Measurements from ENCODE around the gene MBP. TPM values are rescaled to one million over a fixed set of nuclear protein-coding genes. Genes with fewer than 3 reads are reported as not detected.

The MBP gene
- 10 to 100 TPM; 35.9 to 36.6 TPM for total RNA-seq

GRCh38 chr18:77132369-77133050, at the start of gene MBP:
Gene MBP, minus strand, starts transcription at chr18:77132783. Its CDS starts 27,522 bp downstream, at chr18:77105261.
- intact Hi-C loops (cut with micrococcal nuclease) = loop anchor here (1.0 to 5.0 kb wide), 5 partner anchors 8 to 310 kb away; partner anchors contain the start of gene ZNF236
- CTCF ChIA-PET = interaction anchor here (0.7 to 2.5 kb wide), 8 partner anchors 8 to 132 kb away, joined by 3 to 13 read pairs (median 4); no protein-coding TSS in a partner anchor
- peak; percentile 78 for DNase-seq
- H3K27me3 Mint-ChIP-seq (ENCODE audit: low read depth) = no peaks in the 10 kb centered on the region
- peak within 1 kb of the TSS; percentile 90 for H3K4me3 Mint-ChIP-seq
- no peaks in the 10 kb centered on the region for H3K9me3 Mint-ChIP-seq
- peaks cover 53% of the 10 kb centered on the region for H3K4me1 Mint-ChIP-seq (ENCODE audit: low read depth)
- H3K27ac Mint-ChIP-seq = peak within 1 kb of the TSS; percentile 93
- peaks cover 18% of the 10 kb centered on the region for H3K36me3 Mint-ChIP-seq (ENCODE audit: low read depth)

GRCh38 chr18:77181950-77182707, 49.5 kb upstream of the MBP start:
- no peaks in the 10 kb centered on the region for H3K36me3 Mint-ChIP-seq (ENCODE audit: low read depth)
- CTCF ChIA-PET = no interaction called here
- H3K4me3 Mint-ChIP-seq = no peak overlapping the region
- no peaks in the 10 kb centered on the region for H3K9me3 Mint-ChIP-seq
- intact Hi-C loops (cut with micrococcal nuclease) = no loop called here
- H3K27ac Mint-ChIP-seq = no peak overlapping the region
- no peak for DNase-seq
- H3K27me3 Mint-ChIP-seq (ENCODE audit: low read depth) = no peaks in the 10 kb centered on the region
- H3K4me1 Mint-ChIP-seq (ENCODE audit: low read depth) = no peaks in the 10 kb centered on the region

- Mint-ChIP-seq H3K9me3 (no peaks in the 10 kb centered on the region), H3K4me3 (no peak overlapping the region), H3K36me3 (ENCODE audit: low read depth) (no peaks in the 10 kb centered on the region), H3K27ac (no peak overlapping the region), H3K27me3 (ENCODE audit: low read depth) (no peaks in the 10 kb centered on the region), H3K4me1 (ENCODE audit: low read depth) (no peaks in the 10 kb centered on the region)
- CTCF ChIA-PET = no interaction called here
- intact Hi-C loops (cut with micrococcal nuclease) = no loop called here
- no peak for DNase-seq
These were observed 46.0 kb upstream of the MBP start for GRCh38 chr18:77178559-77178958.

DNA sequence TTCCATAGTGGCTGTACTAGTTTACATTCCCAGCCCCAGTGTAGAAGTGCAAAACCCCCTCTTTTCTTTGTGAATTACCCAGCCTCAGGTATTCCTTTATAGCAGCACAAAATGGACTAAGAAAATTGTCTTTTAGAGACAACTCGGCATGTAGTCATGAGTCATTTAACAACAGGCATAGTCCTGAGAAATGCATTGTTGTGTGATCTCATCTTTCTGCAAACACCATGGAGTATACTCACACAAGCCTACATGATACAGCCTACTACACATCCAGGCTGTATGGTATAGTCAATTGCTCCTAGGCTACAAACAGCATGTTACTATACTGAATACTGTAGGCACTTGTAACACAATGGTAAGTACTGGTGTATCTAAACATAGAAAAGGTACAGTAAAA, 44.4 kb upstream of the MBP start:
- Mint-ChIP-seq H3K4me3 (no peak overlapping the region), H3K36me3 (ENCODE audit: low read depth) (no peaks in the 10 kb centered on the region), H3K4me1 (ENCODE audit: low read depth) (no peaks in the 10 kb centered on the region), H3K9me3 (no peaks in the 10 kb centered on the region), H3K27ac (no peak overlapping the region), H3K27me3 (ENCODE audit: low read depth) (no peaks in the 10 kb centered on the region)
- intact Hi-C loops (cut with micrococcal nuclease) = no loop called here
- CTCF ChIA-PET = interaction anchor here (1.0 kb wide), 1 partner anchor 177 kb away, joined by 3 read pairs; no protein-coding TSS in a partner anchor
- DNase-seq = no peak

GRCh38 chr18:77173275-77174030, 40.9 kb upstream of the MBP start:
- Mint-ChIP-seq H3K27ac (no peak overlapping the region), H3K4me1 (ENCODE audit: low read depth) (no peaks in the 10 kb centered on the region), H3K9me3 (no peaks in the 10 kb centered on the region), H3K36me3 (ENCODE audit: low read depth) (no peaks in the 10 kb centered on the region), H3K4me3 (no peak overlapping the region), H3K27me3 (ENCODE audit: low read depth) (no peaks in the 10 kb centered on the region)
- DNase-seq = no peak
- CTCF ChIA-PET = no interaction called here
- intact Hi-C loops (cut with micrococcal nuclease) = no loop called here

GRCh38 chr18:77170890-77171410, 38.4 kb upstream of the MBP start:
- Mint-ChIP-seq H3K9me3 (no peaks in the 10 kb centered on the region), H3K27me3 (ENCODE audit: low read depth) (no peaks in the 10 kb centered on the region), H3K27ac (no peak overlapping the region), H3K4me1 (ENCODE audit: low read depth) (no peaks in the 10 kb centered on the region), H3K4me3 (no peak overlapping the region), H3K36me3 (ENCODE audit: low read depth) (no peaks in the 10 kb centered on the region)
- DNase-seq = no peak
- intact Hi-C loops (cut with micrococcal nuclease) = no loop called here
- CTCF ChIA-PET = interaction anchor here (0.6 kb wide), 1 partner anchor 21 kb away, joined by 3 read pairs; no protein-coding TSS in a partner anchor

DNA sequence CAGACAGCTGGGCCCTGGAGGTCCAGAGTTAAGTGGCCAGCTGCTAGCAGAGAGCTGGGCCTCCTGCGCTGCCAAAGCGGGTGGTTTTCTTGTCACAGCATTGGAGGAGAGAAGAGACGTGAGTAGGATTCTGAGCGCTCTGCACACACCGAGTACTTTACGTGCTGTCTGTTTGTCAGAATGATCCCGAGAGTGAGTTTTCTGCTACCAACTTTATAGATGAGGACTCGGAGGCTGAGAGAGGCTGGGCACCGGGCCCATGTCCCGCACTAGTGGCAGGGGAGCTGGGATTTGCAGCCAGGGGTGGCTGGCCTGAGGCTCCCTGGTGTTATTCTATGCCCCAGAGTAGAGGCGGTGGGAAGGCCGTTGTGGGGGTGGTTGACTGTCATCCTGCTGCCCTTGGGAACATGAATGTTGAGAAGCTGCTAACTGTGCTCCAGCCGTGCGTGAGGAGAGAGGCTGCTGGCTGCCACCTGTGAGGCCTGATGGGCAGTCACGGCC, 36.3 kb upstream of the MBP start:
- CTCF ChIA-PET = no interaction called here
- H3K4me3 Mint-ChIP-seq = no peak overlapping the region

GRCh38 chr18:77167251-77167650, 34.7 kb upstream of the MBP start:
- Mint-ChIP-seq H3K9me3 (no peaks in the 10 kb centered on the region), H3K4me3 (no peak overlapping the region), H3K27ac (no peak overlapping the region), H3K27me3 (ENCODE audit: low read depth) (no peaks in the 10 kb centered on the region), H3K36me3 (ENCODE audit: low read depth) (no peaks in the 10 kb centered on the region), H3K4me1 (ENCODE audit: low read depth) (no peaks in the 10 kb centered on the region)
- CTCF ChIA-PET = no interaction called here
- no peak for DNase-seq
- intact Hi-C loops (cut with micrococcal nuclease) = no loop called here

More for the DNA sequence above, 36.3 kb upstream of the MBP start:
- no peak overlapping the region for H3K27ac Mint-ChIP-seq
- H3K36me3 Mint-ChIP-seq (ENCODE audit: low read depth) = no peaks in the 10 kb centered on the region
- no peaks in the 10 kb centered on the region for H3K9me3 Mint-ChIP-seq
- no peak for DNase-seq
- no peaks in the 10 kb centered on the region for H3K27me3 Mint-ChIP-seq (ENCODE audit: low read depth)
- intact Hi-C loops (cut with micrococcal nuclease) = no loop called here
- no peaks in the 10 kb centered on the region for H3K4me1 Mint-ChIP-seq (ENCODE audit: low read depth)

DNA sequence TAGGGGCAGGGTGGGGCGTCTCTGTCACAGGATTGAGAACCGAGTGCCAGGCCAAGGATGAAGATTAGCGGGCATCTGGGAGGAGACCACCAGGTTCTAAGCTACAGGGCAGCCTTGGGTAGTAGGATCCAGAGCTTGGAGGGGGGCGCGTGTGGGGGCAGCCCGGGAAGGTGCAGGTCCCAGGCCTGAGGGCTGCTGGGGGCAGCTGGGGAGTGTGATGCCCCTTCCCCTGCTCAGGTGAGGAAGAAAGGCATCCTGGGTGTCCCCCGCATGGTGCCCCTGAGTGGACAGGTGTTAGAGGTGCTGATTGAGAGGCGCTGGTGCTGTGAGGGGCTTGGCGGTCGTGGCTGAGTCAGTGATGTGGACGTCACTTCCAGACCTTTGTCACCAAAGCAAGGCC, 33.9 kb upstream of the MBP start:
- no peaks in the 10 kb centered on the region for H3K27me3 Mint-ChIP-seq (ENCODE audit: low read depth)
- DNase-seq = no peak
- no peak overlapping the region for H3K27ac Mint-ChIP-seq
- no peaks in the 10 kb centered on the region for H3K9me3 Mint-ChIP-seq
- CTCF ChIA-PET = no interaction called here
- no peaks in the 10 kb centered on the region for H3K36me3 Mint-ChIP-seq (ENCODE audit: low read depth)
- intact Hi-C loops (cut with micrococcal nuclease) = no loop called here
- H3K4me3 Mint-ChIP-seq = no peak overlapping the region
- no peaks in the 10 kb centered on the region for H3K4me1 Mint-ChIP-seq (ENCODE audit: low read depth)

GRCh38 chr18:77165503-77166188, 33.1 kb upstream of the MBP start:
- Mint-ChIP-seq H3K9me3 (no peaks in the 10 kb centered on the region), H3K27me3 (ENCODE audit: low read depth) (no peaks in the 10 kb centered on the region), H3K4me1 (ENCODE audit: low read depth) (peaks cover 2% of the 10 kb centered on the region), H3K36me3 (ENCODE audit: low read depth) (no peaks in the 10 kb centered on the region), H3K27ac (no peak overlapping the region), H3K4me3 (no peak overlapping the region)
- DNase-seq = no peak
- CTCF ChIA-PET = interaction anchor here (0.8 kb wide), 1 partner anchor 22 kb away, joined by 3 read pairs; no protein-coding TSS in a partner anchor
- intact Hi-C loops (cut with micrococcal nuclease) = no loop called here

GRCh38 chr18:77164763-77165485, 32.3 kb upstream of the MBP start:
- no peak for DNase-seq
- Mint-ChIP-seq H3K27me3 (ENCODE audit: low read depth) (peaks cover 1% of the 10 kb centered on the region), H3K9me3 (no peaks in the 10 kb centered on the region), H3K4me3 (no peak overlapping the region), H3K27ac (no peak overlapping the region), H3K4me1 (ENCODE audit: low read depth) (peaks cover 4% of the 10 kb centered on the region), H3K36me3 (ENCODE audit: low read depth) (no peaks in the 10 kb centered on the region)
- CTCF ChIA-PET = interaction anchor here (0.8 kb wide), 1 partner anchor 21 kb away, joined by 3 read pairs; no protein-coding TSS in a partner anchor
- intact Hi-C loops (cut with micrococcal nuclease) = no loop called here
